Activated naive CD8-positive, alpha-beta T cell treated with anti-CD3 and anti-CD28 coated beads, Interleukin-2, amount 10 ng/mL, durations not matched to agents 7 days and 5 days (primary cell): ENCODE measurements around the gene RNF150. TPM values are rescaled to one million over a fixed set of nuclear protein-coding genes. Genes with fewer than 3 reads are reported as not detected.
"Not testable (repeated sequence)": the region's sequence is repeated elsewhere in the genome, so short reads cannot be mapped to it uniquely, and the experiment has no call there.

ENCODE experiments used
- ATAC-seq: fragments of 150-1000 bp; cut with Tn5 transposase; one replicate; pipeline ENCODE4 v1.10.0; 2021; ENCODE audit warnings: low read depth, moderate library complexity
- POLR2A ChIA-PET: fragments of 350-600 bp; sonication (Branson Sonifier 250); formaldehyde crosslinking; loops from one replicate; lab custom pipeline; 2021; ENCODE audit warnings: antibody characterized with exemption; lab: Charles Lee
- DNase-seq: peaks from one replicate; pipeline ENCODE4 v3.0.0; 2021
- H3K27ac Mint-ChIP-seq: one replicate; pipeline ENCODE4 v1.8.0; 2022; ENCODE audit warnings: mild to moderate bottlenecking, mixed read lengths
- H3K27me3 Mint-ChIP-seq: one replicate; pipeline ENCODE4 v1.8.0; 2022; ENCODE audit warnings: mild to moderate bottlenecking, moderate library complexity, mixed read lengths
- H3K36me3 Mint-ChIP-seq: one replicate; pipeline ENCODE4 v1.8.0; 2021; ENCODE audit warnings: mild to moderate bottlenecking, mixed read lengths
- H3K4me1 Mint-ChIP-seq: one replicate; pipeline ENCODE4 v1.8.0; 2021; ENCODE audit warnings: mixed read lengths
- H3K4me3 Mint-ChIP-seq: one replicate; pipeline ENCODE4 v1.8.0; 2022; ENCODE audit warnings: mild to moderate bottlenecking, moderate library complexity, mixed read lengths
- H3K9me3 Mint-ChIP-seq: one replicate; pipeline ENCODE4 v1.8.0; 2021; ENCODE audit warnings: mixed read lengths
- total RNA-seq, 2 experiments: library from RNA; stranded (reverse); gene quantifications; one replicate each; pipeline ENCODE4 v1.2.3, GENCODE V29; 2021

RNF150 gene
- total RNA-seq, 2 experiments from 2014 or later: not detected

GRCh38 chr4:140826701-140827027 is 306.6 kb downstream of the RNF150 start:
- H3K36me3 Mint-ChIP-seq: no peaks in the 10 kb centered on the region
- H3K27ac Mint-ChIP-seq: no peak overlapping the region
- no peaks in the 10 kb centered on the region for H3K4me1 Mint-ChIP-seq
- no peaks in the 10 kb centered on the region for H3K9me3 Mint-ChIP-seq
- ATAC-seq (no peak), DNase-seq (no peak)
- H3K27me3 Mint-ChIP-seq: no peaks in the 10 kb centered on the region
- POLR2A ChIA-PET: no interaction called here
- H3K4me3 Mint-ChIP-seq: no peak overlapping the region

- POLR2A ChIA-PET, DNase-seq, H3K36me3 Mint-ChIP-seq, H3K4me3 Mint-ChIP-seq, H3K27ac Mint-ChIP-seq, ATAC-seq, H3K9me3 Mint-ChIP-seq, H3K4me1 Mint-ChIP-seq, H3K27me3 Mint-ChIP-seq: not testable (repeated sequence)
These were observed 312.7 kb downstream of the RNF150 start for GRCh38 chr4:140820520-140820919.

GRCh38 chr4:140819610-140820009 is 313.7 kb downstream of the RNF150 start:
- H3K27ac Mint-ChIP-seq: no peak overlapping the region
- no peaks in the 10 kb centered on the region for H3K36me3 Mint-ChIP-seq
- H3K9me3 Mint-ChIP-seq: no peaks in the 10 kb centered on the region
- no peak for DNase-seq
- POLR2A ChIA-PET: interaction anchor here (0.7 kb wide), 1 partner anchor 1431 kb away, joined by 3 read pairs; no protein-coding TSS in a partner anchor
- H3K27me3 Mint-ChIP-seq: peaks cover 7% of the 10 kb centered on the region
- ATAC-seq: no peak
- no peak overlapping the region for H3K4me3 Mint-ChIP-seq
- H3K4me1 Mint-ChIP-seq: no peaks in the 10 kb centered on the region

GRCh38 chr4:140818433-140818832 is 314.8 kb downstream of the RNF150 start:
- Mint-ChIP-seq H3K27me3 (peaks cover 7% of the 10 kb centered on the region), H3K36me3 (no peaks in the 10 kb centered on the region), H3K9me3 (no peaks in the 10 kb centered on the region), H3K4me1 (no peaks in the 10 kb centered on the region), H3K4me3 (no peak overlapping the region), H3K27ac (no peak overlapping the region)
- DNase-seq (no peak), ATAC-seq (no peak)
- POLR2A ChIA-PET: no interaction called here

GRCh38 chr4:140816806-140817510 is 316.3 kb downstream of the RNF150 start:
- peaks cover 7% of the 10 kb centered on the region for H3K27me3 Mint-ChIP-seq
- H3K27ac Mint-ChIP-seq: no peak overlapping the region
- H3K4me1 Mint-ChIP-seq: no peaks in the 10 kb centered on the region
- H3K36me3 Mint-ChIP-seq: no peaks in the 10 kb centered on the region
- H3K9me3 Mint-ChIP-seq: no peaks in the 10 kb centered on the region
- POLR2A ChIA-PET: no interaction called here
- no peak overlapping the region for H3K4me3 Mint-ChIP-seq
- no peak for ATAC-seq
- DNase-seq: no peak

- no peak overlapping the region for H3K27ac Mint-ChIP-seq
- H3K9me3 Mint-ChIP-seq: no peaks in the 10 kb centered on the region
- DNase-seq: no peak
- no peaks in the 10 kb centered on the region for H3K4me1 Mint-ChIP-seq
- peaks cover 7% of the 10 kb centered on the region for H3K27me3 Mint-ChIP-seq
- POLR2A ChIA-PET: no interaction called here
- no peak for ATAC-seq
- no peaks in the 10 kb centered on the region for H3K36me3 Mint-ChIP-seq
- H3K4me3 Mint-ChIP-seq: no peak overlapping the region
These were observed 319.5 kb downstream of the RNF150 start for GRCh38 chr4:140813804-140814203.

GRCh38 chr4:140812916-140813315 is 320.4 kb downstream of the RNF150 start:
- DNase-seq: no peak
- Mint-ChIP-seq H3K36me3 (no peaks in the 10 kb centered on the region), H3K9me3 (no peaks in the 10 kb centered on the region), H3K4me3 (no peak overlapping the region), H3K27ac (no peak overlapping the region), H3K27me3 (peaks cover 7% of the 10 kb centered on the region), H3K4me1 (no peaks in the 10 kb centered on the region)
- POLR2A ChIA-PET: no interaction called here
- no peak for ATAC-seq

- Mint-ChIP-seq H3K9me3 (no peaks in the 10 kb centered on the region), H3K4me3 (no peak overlapping the region), H3K36me3 (no peaks in the 10 kb centered on the region), H3K4me1 (no peaks in the 10 kb centered on the region), H3K27me3 (peaks cover 2% of the 10 kb centered on the region), H3K27ac (no peak overlapping the region)
- ATAC-seq (no peak), DNase-seq (no peak)
- POLR2A ChIA-PET: no interaction called here
These were observed 321.8 kb downstream of the RNF150 start for GRCh38 chr4:140811429-140811828.

GRCh38 chr4:140810591-140811169 is 322.6 kb downstream of the RNF150 start:
- POLR2A ChIA-PET, H3K9me3 Mint-ChIP-seq, ATAC-seq, H3K4me3 Mint-ChIP-seq, H3K36me3 Mint-ChIP-seq, H3K4me1 Mint-ChIP-seq, H3K27me3 Mint-ChIP-seq, DNase-seq, H3K27ac Mint-ChIP-seq: not testable (repeated sequence)

Other genes with a start within 250 kb of the RNF150 start
- 10 to 100 TPM; 43.7 to 46.5 TPM for gene ZNF330, start 87.4 kb upstream of the RNF150 start, total RNA-seq